Measurements from ENCODE around the gene TMEM79.

GRCh38 chr1:156293098-156293434 is 8.9 kb downstream of the TMEM79 start:
- TF ChIP-seq CTCF (IDR thresholded peaks at IDR 0.05) = no peak
- TF ChIP-seq ZFX (IDR thresholded peaks at IDR 0.05; ENCODE audit: borderline replicate concordance) = no peak
